ENCODE data around the gene PHYKPL. TPM values are rescaled to one million over a fixed set of nuclear protein-coding genes. Genes with fewer than 3 reads are reported as not detected.

PHYKPL gene
- total RNA-seq, 1 experiment from 2014 or later: 78.2 TPM

DNA sequence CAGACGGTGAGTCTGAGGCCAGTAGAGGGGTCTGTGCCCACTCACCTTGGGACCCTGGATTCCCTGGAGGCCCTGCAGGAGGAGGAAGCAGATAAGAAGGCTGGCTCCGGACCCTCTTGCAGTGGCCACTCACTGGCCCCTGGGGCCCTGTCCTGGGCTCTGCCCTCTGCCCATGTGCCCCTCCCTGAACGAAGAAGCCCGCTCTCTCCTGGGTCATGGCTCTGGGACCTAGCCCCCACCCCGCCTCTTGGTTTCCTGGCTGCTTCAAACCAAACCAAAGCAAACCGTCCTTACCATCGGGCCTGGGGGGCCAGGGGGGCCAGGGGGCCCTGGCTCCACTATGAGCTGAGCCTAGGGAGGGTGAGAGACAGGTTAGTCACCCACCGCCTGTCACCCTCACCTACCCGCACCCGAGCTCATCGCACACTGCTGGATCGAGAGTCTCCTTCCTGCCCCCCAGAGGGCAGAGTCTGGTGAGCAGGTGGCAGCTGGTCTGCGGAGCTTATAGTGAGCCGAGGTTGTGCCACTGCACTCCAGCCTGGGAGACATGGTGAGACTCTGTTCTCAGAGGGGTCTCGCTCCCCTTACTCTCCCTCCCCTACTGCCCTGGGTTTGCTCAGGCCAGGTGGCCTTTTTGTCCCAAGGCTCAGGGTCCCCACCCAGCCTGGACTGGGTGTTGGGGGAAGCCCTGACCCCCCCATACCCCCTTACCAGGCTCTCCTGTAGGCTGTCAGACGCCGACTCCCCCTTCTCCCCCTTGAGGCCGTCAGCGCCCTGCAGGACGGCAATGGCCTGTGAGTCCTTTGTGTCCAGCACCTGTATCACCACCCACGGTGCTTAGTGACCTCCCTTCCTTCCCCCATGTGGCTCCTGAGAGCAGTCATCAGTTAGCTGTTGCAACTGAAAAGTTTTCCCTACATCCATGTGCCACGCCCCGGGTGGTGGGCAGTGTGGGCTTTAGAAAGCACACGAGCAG is 15.2 kb upstream of the PHYKPL start:
- BruUV-seq (replicated peaks): no TSS peak
- no peaks in the 10 kb centered on the region for H3K36me3 ChIP-seq (ENCODE audit: control insufficient read depth, insufficient read depth, low read length)
- Mint-ChIP-seq H3K27me3 (ENCODE audit: insufficient read depth, unreplicated experiment) (no peaks in the 10 kb centered on the region), H3K4me1 (ENCODE audit: low read depth, unreplicated experiment) (no peaks in the 10 kb centered on the region), H3K36me3 (ENCODE audit: insufficient read depth, unreplicated experiment) (no peaks in the 10 kb centered on the region), H3K9me3 (ENCODE audit: unreplicated experiment) (no peaks in the 10 kb centered on the region), H3K4me3 (ENCODE audit: unreplicated experiment) (no peak overlapping the region), H3K27ac (ENCODE audit: unreplicated experiment) (no peak overlapping the region)
- H3K27me3 ChIP-seq (replicated peaks; ENCODE audit: control insufficient read depth, insufficient read depth, low read length): no peaks in the 10 kb centered on the region; the same call in 1 of the 2 replicates
- DNase-seq: no peak
- H3K4me1 ChIP-seq: no peaks in the 10 kb centered on the region
- no peaks in the 10 kb centered on the region for H3K9me3 ChIP-seq
- no peak overlapping the region for H3K4me3 ChIP-seq (ENCODE audit: low read depth, low read length)
- CTCF ChIA-PET: interaction anchor here (0.7 kb wide), 1 partner anchor 298 kb away, joined by 3 read pairs; no protein-coding TSS in a partner anchor
- POLR2A ChIA-PET: no interaction called here
- TF ChIP-seq, protein P1, sequence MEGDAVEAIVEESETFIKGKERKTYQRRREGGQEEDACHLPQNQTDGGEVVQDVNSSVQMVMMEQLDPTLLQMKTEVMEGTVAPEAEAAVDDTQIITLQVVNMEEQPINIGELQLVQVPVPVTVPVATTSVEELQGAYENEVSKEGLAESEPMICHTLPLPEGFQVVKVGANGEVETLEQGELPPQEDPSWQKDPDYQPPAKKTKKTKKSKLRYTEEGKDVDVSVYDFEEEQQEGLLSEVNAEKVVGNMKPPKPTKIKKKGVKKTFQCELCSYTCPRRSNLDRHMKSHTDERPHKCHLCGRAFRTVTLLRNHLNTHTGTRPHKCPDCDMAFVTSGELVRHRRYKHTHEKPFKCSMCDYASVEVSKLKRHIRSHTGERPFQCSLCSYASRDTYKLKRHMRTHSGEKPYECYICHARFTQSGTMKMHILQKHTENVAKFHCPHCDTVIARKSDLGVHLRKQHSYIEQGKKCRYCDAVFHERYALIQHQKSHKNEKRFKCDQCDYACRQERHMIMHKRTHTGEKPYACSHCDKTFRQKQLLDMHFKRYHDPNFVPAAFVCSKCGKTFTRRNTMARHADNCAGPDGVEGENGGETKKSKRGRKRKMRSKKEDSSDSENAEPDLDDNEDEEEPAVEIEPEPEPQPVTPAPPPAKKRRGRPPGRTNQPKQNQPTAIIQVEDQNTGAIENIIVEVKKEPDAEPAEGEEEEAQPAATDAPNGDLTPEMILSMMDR (IDR thresholded peaks at IDR 0.05; ENCODE audit: insufficient read depth in 1 of 2, low read depth in 1 of 2, low read length in 1 of 2, severe bottlenecking in 1 of 2, unreplicated experiment in 1 of 2): no peak
- intact Hi-C loops (cut with micrococcal nuclease; ENCODE audit: unreplicated experiment): no loop called here

DNA sequence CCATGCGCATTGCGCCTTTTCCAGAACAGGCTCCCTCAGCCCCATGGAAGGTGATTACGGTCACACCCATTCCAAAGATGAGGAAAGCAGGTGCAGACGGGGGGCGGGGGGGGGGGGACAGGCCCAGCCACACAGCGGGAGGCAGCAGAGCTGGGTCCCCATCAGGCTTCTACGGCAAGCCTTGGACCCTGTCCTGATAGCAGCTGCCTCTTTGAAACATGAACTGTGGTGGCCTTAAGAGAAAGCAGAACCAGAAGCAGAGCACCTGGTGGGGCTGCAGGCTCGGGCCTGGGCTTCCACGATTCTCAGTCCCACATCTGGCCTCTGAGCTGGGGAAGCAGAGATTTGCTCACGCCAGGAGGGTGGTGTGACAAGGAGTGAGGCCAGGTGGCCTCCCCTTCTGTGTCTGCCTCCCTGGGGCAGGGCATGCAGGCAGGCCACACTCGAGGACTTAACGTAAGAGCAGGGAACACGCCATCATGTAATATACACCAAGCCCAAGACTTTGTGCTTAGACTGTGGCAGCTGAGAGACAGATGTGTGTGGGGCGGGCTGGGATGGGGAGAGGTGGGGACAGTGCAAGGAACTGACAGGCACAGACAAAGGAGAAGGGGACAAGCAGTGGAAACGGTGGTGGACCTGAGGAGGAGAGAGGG is 14.2 kb upstream of the PHYKPL start:
- no peak for DNase-seq
- no peaks in the 10 kb centered on the region for H3K9me3 Mint-ChIP-seq (ENCODE audit: unreplicated experiment)
- POLR2A ChIA-PET: no interaction called here
- Histone ChIP-seq H3K9me3 (no peaks in the 10 kb centered on the region), H3K4me1 (no peaks in the 10 kb centered on the region), H3K4me3 (ENCODE audit: low read depth, low read length) (no peak overlapping the region), H3K36me3 (ENCODE audit: control insufficient read depth, insufficient read depth, low read length) (no peaks in the 10 kb centered on the region), H3K27me3 (replicated peaks; ENCODE audit: control insufficient read depth, insufficient read depth, low read length) (no peaks in the 10 kb centered on the region; the same call in 1 of the 2 replicates)
- intact Hi-C loops (cut with micrococcal nuclease; ENCODE audit: unreplicated experiment): no loop called here
- no peaks in the 10 kb centered on the region for H3K36me3 Mint-ChIP-seq (ENCODE audit: insufficient read depth, unreplicated experiment)
- no peaks in the 10 kb centered on the region for H3K27me3 Mint-ChIP-seq (ENCODE audit: insufficient read depth, unreplicated experiment)
- no peaks in the 10 kb centered on the region for H3K4me1 Mint-ChIP-seq (ENCODE audit: low read depth, unreplicated experiment)
- H3K27ac Mint-ChIP-seq (ENCODE audit: unreplicated experiment): no peak overlapping the region
- no TSS peak for BruUV-seq (replicated peaks)
- TF ChIP-seq, protein P1 (IDR thresholded peaks at IDR 0.05; ENCODE audit: insufficient read depth in 1 of 2, low read depth in 1 of 2, low read length in 1 of 2, severe bottlenecking in 1 of 2, unreplicated experiment in 1 of 2): no peak
- CTCF ChIA-PET: interaction anchor here (0.6 kb wide), 1 partner anchor 187 kb away, joined by 3 read pairs; no protein-coding TSS in a partner anchor
- H3K4me3 Mint-ChIP-seq (ENCODE audit: unreplicated experiment): no peak overlapping the region

GRCh38 chr5:178245389-178245788 is 12.8 kb upstream of the PHYKPL start:
- DNase-seq: no peak
- H3K36me3 ChIP-seq (ENCODE audit: control insufficient read depth, insufficient read depth, low read length): no peaks in the 10 kb centered on the region
- no peaks in the 10 kb centered on the region for H3K4me1 ChIP-seq
- Mint-ChIP-seq H3K4me1 (ENCODE audit: low read depth, unreplicated experiment) (no peaks in the 10 kb centered on the region), H3K4me3 (ENCODE audit: unreplicated experiment) (no peak overlapping the region), H3K27me3 (ENCODE audit: insufficient read depth, unreplicated experiment) (no peaks in the 10 kb centered on the region), H3K36me3 (ENCODE audit: insufficient read depth, unreplicated experiment) (no peaks in the 10 kb centered on the region), H3K27ac (ENCODE audit: unreplicated experiment) (no peak overlapping the region), H3K9me3 (ENCODE audit: unreplicated experiment) (no peaks in the 10 kb centered on the region)
- intact Hi-C loops (cut with micrococcal nuclease; ENCODE audit: unreplicated experiment): no loop called here
- no TSS peak for BruUV-seq (replicated peaks)
- no peak overlapping the region for H3K4me3 ChIP-seq (ENCODE audit: low read depth, low read length)
- ChIA-PET CTCF (no interaction called here), POLR2A (no interaction called here)
- TF ChIP-seq, protein P1 (IDR thresholded peaks at IDR 0.05; ENCODE audit: insufficient read depth in 1 of 2, low read depth in 1 of 2, low read length in 1 of 2, severe bottlenecking in 1 of 2, unreplicated experiment in 1 of 2): no peak
- no peaks in the 10 kb centered on the region for H3K9me3 ChIP-seq
- no peaks in the 10 kb centered on the region; the same call in 1 of the 2 replicates for H3K27me3 ChIP-seq (replicated peaks; ENCODE audit: control insufficient read depth, insufficient read depth, low read length)
